Hepatocyte (in vitro differentiated cells): Measurements from ENCODE around the gene ARPIN.

ENCODE experiments used
- CTCF ChIP-seq: fragments of 200-600 bp; sonication (generic); IDR thresholded peaks from 2 replicates; pipeline ENCODE4 v1.5.1; 2016; ENCODE audit warnings: antibody characterized with exemption, mild to moderate bottlenecking; ENCODE audit not compliant: poor library complexity
- EZH2 ChIP-seq: fragments of 200-600 bp; sonication (generic); IDR thresholded peaks from 2 replicates; pipeline ENCODE4 v1.6.1; 2016; ENCODE audit warnings: antibody characterized with exemption, mild to moderate bottlenecking, borderline replicate concordance

- TF ChIP-seq EZH2 = no peak
- no peak for TF ChIP-seq CTCF
Measured at GRCh38 chr15:89863918-89864317, 48.8 kb downstream of the ARPIN start.
